ENCODE results near the gene ARHGEF37. TPM values are rescaled to one million over a fixed set of nuclear protein-coding genes. Genes with fewer than 3 reads are reported as not detected.
"Not testable (repeated sequence)": the region's sequence is repeated elsewhere in the genome, so short reads cannot be mapped to it uniquely, and the experiment has no call there.

The ARHGEF37 gene
- total RNA-seq, 1 donor from 2014 or later: 4.1 TPM

GRCh38 chr5:149664666-149665415 lies 83.5 kb downstream of the ARHGEF37 start:
- Histone ChIP-seq H3K27me3 (ENCODE audit: control insufficient read depth, insufficient read depth, low read length) (no peaks in the 10 kb centered on the region), H3K4me3 (ENCODE audit: low read depth, low read length) (no peak overlapping the region), H3K36me3 (ENCODE audit: control insufficient read depth, insufficient read depth, low read length) (no peaks in the 10 kb centered on the region)
- no peak for DNase-seq (ENCODE audit: low read depth)
- TF ChIP-seq CTCF (IDR thresholded peaks at IDR 0.05; ENCODE audit: insufficient read depth, low read length, poor library complexity, severe bottlenecking): no peak

DNA sequence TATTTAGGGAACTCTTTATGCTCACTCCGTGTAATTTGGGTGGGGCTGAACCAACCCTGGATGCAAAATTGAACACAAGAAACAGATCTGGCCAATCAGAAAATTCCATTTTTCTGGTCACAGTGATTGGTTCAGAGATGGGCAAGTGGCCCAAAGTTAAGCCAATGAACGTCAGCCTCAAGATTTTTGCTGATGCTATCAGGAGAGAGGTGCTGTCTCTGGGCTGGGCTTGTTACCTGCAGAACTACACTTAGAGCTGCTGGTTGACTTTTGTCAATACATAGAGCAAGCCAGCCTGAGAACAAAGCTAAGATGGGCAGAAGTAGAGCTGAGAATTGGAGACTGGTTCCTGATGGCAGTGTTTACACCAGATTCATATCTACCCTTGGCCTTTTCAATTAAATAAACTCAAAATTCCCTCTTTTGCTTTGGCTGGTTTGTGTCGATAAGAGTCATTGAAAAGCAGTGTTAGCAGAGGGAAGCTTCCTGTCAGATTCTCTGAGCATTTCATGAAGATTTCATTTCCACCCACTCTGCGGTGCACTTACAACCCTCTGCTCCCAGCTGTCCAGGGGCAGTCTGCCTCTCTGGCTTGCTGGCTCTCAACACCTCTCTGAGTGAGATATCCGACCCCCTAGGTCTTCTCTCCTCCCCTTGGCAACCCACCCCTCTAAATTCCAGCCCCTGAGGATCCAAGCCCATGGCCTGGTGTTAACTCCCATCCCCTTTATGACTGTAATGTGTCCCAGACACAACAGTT lies 84.3 kb downstream of the ARHGEF37 start:
- Histone ChIP-seq H3K27me3 (ENCODE audit: control insufficient read depth, insufficient read depth, low read length) (no peaks in the 10 kb centered on the region), H3K36me3 (ENCODE audit: control insufficient read depth, insufficient read depth, low read length) (no peaks in the 10 kb centered on the region), H3K4me3 (ENCODE audit: low read depth, low read length) (no peak overlapping the region)
- DNase-seq (ENCODE audit: low read depth): no peak
- no peak for TF ChIP-seq CTCF (IDR thresholded peaks at IDR 0.05; ENCODE audit: insufficient read depth, low read length, poor library complexity, severe bottlenecking)

- H3K4me3 ChIP-seq (ENCODE audit: low read depth, low read length): no peak overlapping the region
- no peaks in the 10 kb centered on the region for H3K27me3 ChIP-seq (ENCODE audit: control insufficient read depth, insufficient read depth, low read length)
- DNase-seq (ENCODE audit: low read depth): no peak
- H3K36me3 ChIP-seq (ENCODE audit: control insufficient read depth, insufficient read depth, low read length): no peaks in the 10 kb centered on the region
- TF ChIP-seq CTCF (IDR thresholded peaks at IDR 0.05; ENCODE audit: insufficient read depth, low read length, poor library complexity, severe bottlenecking): no peak
These were observed 85.0 kb downstream of the ARHGEF37 start for GRCh38 chr5:149666212-149666852.

DNA sequence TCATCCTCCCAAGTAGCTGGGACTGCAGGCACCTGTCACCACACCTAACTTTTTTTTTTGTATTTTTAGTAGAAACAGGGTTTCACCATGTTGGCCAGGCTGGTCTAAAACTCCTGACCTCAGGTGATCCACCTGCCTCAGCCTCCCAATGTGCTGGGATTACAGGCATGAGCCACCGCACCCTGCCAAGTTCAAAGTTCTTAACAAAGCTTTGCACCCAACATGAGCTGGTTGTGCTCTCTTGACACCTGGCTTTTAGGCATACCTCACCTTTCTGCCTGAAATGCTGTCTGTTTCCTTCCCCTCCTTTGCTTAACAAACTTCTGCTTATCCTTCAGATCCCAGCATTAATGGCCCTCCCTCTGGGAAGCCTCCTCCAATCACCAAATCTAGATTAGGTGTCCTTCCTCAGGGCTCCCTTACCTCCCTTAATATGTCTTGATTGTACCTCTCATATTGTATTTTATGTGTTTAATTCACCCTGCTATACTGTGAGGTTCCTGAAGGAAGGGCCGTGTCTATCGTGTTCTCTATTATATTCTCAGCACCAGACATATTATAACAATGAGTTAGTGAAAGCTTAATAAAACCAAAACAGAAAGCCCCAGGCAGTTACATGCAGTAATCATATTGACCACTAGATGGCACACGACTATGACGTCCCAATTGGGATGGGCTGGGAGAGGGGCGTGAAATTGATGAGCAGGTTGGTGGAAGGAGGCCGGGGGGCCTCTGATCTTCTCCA lies 86.0 kb downstream of the ARHGEF37 start:
- Histone ChIP-seq H3K27me3 (ENCODE audit: control insufficient read depth, insufficient read depth, low read length) (no peaks in the 10 kb centered on the region), H3K4me3 (ENCODE audit: low read depth, low read length) (no peak overlapping the region), H3K36me3 (ENCODE audit: control insufficient read depth, insufficient read depth, low read length) (no peaks in the 10 kb centered on the region)
- peak; percentile 75 for TF ChIP-seq CTCF (IDR thresholded peaks at IDR 0.05; ENCODE audit: insufficient read depth, low read length, poor library complexity, severe bottlenecking)
- DNase-seq (ENCODE audit: low read depth): no peak

DNA sequence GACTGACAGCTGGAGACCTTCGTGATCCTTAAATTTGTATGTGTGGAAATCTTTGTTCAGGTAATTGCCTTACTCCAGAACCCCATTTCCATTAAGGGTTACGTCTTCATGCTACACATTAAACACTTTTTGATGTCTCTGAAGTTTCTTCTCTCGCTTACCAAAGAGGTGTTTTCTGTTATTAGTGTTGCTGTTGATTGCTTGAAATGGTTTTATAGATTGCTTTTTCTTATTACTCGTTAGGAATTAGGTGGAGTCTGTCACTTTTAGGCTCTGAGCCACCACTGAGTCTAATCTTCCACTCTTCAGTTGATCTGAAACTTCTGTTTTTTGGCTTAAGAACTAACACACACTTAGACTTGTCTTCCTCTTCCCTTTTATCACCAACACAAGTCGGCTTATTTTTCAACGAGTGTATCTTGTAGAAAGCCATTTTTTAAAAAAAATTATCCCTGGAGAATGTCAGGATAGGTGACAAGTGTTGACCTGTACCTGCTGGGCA lies 86.6 kb downstream of the ARHGEF37 start:
- no peak for TF ChIP-seq CTCF (IDR thresholded peaks at IDR 0.05; ENCODE audit: insufficient read depth, low read length, poor library complexity, severe bottlenecking)
- H3K27me3 ChIP-seq (ENCODE audit: control insufficient read depth, insufficient read depth, low read length): no peaks in the 10 kb centered on the region
- DNase-seq (ENCODE audit: low read depth): no peak

GRCh38 chr5:149669273-149669672 lies 88.0 kb downstream of the ARHGEF37 start:
- H3K4me3 ChIP-seq (ENCODE audit: low read depth, low read length); H3K27me3 ChIP-seq (ENCODE audit: control insufficient read depth, insufficient read depth, low read length); H3K36me3 ChIP-seq (ENCODE audit: control insufficient read depth, insufficient read depth, low read length); DNase-seq (ENCODE audit: low read depth): not testable (repeated sequence)

More for the DNA sequence above, 86.6 kb downstream of the ARHGEF37 start:
- no peak overlapping the region for H3K4me3 ChIP-seq (ENCODE audit: low read depth, low read length)
- no peaks in the 10 kb centered on the region for H3K36me3 ChIP-seq (ENCODE audit: control insufficient read depth, insufficient read depth, low read length)

All from kidney epithelial cell (primary cell).